D721Med (cell line): Measurements from ENCODE around the gene CMTR1.
A peak's percentile ranks its signal among the peaks of the same experiment; 100 is the strongest.

Source experiments
- DNase-seq: peaks from one replicate; pipeline ENCODE4 v3.0.0; 2011; ENCODE audit warnings: low spot score; ENCODE audit not compliant: insufficient read length
- FAIRE-seq: peaks from 2 replicates; lab custom pipeline; 2011; peaks lifted over from hg19 to GRCh38; lab: Jason Lieb, UNC
- TF ChIP-seq, protein P1 (sequence below): IDR thresholded peaks from 2 replicates; pipeline ENCODE4 v1.5.1; 2012; ENCODE audit warnings: mild to moderate bottlenecking, control low read depth; ENCODE audit not compliant: insufficient read depth; ENCODE audit errors: missing control alignments

CMTR1 gene

DNA sequence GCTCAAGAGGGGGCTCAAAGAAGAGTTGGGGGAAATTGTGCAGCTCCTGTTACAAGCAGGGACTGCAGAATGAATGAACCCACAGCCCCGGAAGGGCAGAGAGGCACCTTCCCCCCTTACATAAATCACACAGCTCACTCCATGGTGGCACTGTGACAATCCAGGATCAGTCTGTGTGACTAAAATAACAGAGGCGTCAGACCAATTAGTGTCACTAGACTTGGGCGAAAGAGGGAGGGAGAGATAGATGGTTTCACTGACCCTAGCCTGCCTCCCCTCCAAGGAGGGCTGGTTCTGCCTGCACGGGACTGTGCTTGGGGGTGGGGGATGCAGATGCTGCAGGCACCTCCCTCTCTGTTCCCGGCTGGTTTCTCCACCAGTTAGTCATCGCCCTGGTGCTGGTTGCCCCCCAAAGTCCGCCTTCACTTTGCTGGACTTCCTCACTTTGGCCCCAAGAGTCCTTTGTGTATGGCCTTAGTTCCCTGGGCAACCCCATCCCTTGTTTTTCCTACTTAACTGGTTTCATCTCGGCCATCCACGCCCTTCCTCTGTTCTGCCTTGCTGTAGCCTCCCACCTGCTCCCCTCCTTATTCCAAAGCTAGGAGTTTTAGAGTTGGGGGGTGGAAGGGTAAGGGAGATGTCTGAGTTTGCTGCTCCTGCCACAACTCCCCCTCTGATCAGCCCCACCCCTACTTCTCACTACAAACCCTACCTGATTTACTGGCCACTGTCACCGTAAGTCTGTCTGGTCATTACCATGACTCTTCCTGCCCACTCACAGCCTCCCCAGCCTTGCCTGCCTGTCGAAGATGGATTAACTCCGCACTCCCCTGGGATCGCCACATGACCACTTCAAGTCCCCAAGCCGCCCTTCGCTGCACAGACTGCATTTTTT, 48.9 kb downstream of the CMTR1 start:
- TF ChIP-seq, protein P1, sequence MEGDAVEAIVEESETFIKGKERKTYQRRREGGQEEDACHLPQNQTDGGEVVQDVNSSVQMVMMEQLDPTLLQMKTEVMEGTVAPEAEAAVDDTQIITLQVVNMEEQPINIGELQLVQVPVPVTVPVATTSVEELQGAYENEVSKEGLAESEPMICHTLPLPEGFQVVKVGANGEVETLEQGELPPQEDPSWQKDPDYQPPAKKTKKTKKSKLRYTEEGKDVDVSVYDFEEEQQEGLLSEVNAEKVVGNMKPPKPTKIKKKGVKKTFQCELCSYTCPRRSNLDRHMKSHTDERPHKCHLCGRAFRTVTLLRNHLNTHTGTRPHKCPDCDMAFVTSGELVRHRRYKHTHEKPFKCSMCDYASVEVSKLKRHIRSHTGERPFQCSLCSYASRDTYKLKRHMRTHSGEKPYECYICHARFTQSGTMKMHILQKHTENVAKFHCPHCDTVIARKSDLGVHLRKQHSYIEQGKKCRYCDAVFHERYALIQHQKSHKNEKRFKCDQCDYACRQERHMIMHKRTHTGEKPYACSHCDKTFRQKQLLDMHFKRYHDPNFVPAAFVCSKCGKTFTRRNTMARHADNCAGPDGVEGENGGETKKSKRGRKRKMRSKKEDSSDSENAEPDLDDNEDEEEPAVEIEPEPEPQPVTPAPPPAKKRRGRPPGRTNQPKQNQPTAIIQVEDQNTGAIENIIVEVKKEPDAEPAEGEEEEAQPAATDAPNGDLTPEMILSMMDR: no peak
- FAIRE-seq: no peak
- peak; percentile 68 for DNase-seq

DNA sequence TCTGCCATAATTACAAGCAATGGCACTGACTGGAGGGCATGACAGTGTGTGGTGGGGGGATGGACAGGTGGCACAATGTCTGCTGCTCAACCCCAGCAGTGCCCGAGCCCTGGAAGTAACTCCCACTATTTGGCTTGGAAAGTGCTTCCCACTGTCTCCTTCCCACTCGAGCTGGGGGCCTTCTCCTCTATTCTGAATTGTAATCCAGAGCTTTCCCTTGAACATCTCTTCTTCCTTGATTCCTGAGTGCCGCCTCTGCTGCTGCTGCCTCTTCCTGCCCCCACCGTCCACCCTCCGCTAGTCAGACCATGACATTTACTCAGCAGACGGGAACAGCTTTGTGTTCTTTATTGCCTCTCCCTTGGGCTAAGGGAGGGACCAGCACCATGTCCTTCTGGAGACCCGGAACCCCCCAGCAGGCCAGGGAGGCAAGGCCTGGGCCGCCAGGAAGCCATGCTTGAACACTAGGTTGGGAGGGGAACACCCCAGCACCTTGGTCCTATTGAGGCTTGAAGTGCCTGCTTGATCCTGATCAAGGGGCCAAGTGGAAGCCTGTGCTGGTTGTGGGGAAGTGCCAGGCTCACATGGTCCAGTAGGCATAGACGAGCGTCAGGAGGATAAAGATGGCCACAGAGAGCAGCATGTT, 49.7 kb downstream of the CMTR1 start:
- DNase-seq: no peak
- FAIRE-seq: no peak
- TF ChIP-seq, protein P1: no peak

DNA sequence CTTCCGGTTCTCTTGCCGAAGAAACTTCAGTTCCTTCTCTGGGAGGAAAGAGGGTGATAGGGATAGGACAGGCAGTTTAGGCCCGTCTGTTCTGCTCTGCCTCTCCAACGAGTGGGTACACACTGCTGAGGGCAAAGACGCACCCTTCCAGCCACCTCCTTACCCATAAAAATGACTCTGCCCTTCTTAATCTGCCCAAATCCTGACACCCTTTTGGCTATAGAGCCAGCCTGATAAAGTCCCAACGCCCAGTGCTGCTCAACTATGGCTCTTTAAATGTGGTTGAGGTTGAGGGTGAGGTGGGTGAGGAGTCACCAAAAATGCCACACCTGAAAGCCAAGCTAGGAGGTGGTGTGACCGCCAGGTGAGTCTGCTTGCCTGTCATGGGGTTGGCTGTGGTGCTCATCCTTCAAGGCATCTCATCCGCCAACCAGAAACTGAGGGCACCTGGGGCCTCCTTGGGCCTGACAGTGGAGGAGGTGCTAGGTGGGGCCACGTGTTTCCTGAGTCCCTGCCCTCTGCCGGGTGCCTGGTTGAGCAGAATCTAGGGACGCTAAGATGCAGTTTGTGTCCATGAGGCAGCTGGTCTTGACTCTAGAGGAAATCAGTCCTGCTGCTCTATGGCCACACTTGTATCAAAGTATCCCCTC, 50.4 kb downstream of the CMTR1 start:
- TF ChIP-seq, protein P1: no peak
- DNase-seq: no peak
- FAIRE-seq: no peak

DNA sequence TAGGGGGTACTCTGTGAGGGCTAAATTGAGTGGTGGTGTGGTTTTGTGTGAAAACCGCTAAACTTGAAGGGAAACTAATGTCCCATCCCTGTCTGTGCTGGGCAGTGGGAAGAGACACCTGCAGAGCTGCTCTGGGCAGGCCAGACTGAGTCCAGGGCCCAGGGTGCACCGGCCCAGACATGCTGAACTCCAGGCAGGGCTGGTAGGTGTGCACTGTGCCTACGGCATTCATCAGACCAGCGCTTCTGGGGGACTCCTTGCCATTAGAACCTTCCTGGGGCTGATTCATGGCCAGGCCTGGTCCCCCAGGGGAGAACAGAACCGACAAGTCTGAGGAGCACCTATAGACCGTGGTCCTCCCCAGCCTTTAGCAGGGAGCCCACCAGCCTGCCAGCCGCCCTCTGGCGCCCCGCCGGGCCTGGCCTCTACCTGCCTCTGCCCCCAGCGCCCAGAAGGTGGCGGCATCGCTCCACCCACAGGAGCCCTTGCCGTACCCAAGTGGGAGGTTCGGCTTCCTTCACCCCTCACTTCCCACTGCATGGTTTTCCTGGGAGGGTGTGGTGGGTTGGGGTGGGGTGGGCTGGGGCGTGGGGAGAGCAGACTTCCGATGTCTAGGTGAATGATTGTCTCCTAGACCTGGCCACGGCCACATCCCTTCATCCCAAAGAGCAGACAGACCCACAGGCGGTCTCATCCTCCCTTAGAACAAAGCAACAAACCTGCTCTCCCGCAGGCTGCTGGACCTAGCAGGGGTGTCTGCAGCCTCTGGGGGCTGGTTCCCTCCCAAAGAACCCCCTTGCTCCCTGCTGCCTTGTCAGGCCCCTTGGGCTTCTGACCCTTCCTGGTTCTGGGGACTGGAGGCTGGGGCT, 51.1 kb downstream of the CMTR1 start:
- TF ChIP-seq, protein P1: peak; percentile 80
- DNase-seq (peak; percentile 90), FAIRE-seq (no peak)

DNA sequence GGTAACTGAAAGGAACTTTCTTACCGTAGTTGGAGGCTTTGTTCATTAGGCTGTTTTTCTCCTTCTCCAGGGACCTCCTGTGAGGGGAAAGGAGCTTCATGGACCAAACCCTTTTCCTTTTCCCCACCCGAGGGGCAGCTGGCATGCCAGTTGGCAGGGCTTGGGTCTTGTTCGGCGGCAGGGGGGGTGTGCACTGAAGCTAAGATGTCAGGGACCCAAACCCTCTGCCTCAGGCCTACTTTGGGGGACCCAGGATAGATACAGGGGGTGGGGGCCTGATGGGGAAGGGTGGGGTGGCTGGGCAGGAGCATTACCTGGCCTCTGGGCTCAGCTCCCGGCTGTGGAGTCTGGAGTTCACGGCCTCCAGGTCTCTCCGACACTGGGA, 51.8 kb downstream of the CMTR1 start:
- no peak for DNase-seq
- TF ChIP-seq, protein P1: no peak
- no peak for FAIRE-seq

DNA sequence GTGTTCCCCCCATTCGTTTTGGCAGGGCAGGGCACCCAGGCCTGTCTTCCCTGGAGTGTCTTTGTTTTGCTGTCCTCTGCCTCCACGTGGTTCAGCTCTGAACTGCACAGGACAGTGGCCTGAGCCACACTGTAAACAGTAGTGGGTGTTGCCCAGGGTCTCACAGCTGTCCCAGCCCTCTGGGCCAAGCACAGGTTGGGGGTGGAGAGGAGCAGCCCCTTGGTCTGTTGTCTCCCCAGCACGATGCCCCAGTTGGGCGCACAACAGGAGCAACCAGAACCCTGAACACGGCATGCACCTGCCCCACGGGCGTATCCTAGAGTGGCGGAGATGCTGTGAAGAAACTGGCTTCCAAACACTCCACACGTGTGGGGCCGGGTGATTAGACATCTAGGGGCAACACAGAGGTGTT, 52.3 kb downstream of the CMTR1 start:
- FAIRE-seq (no peak), DNase-seq (no peak)
- TF ChIP-seq, protein P1: peak; percentile 22
